A673 (cell line): Measurements from ENCODE around the gene SPSB3. TPM values are rescaled to one million over a fixed set of nuclear protein-coding genes. Genes with fewer than 3 reads are reported as not detected.

ENCODE experiments used
- BruUV-seq: library from RNA; stranded (reverse); fragments of 400-500 nt; replicated peaks from 2 replicates; lab custom pipeline; 2021; lab: Mats Ljungman, UMichigan
- CTCF ChIA-PET: fragments of 300-600 bp; sonication (Branson Sonifier 250); formaldehyde crosslinking; loops from one replicate; lab custom pipeline; 2022; ENCODE audit warnings: antibody characterized with exemption; lab: Charles Lee
- POLR2A ChIA-PET: fragments of 300-600 bp; sonication (Branson Sonifier 250); formaldehyde crosslinking; loops from one replicate; lab custom pipeline; 2022; ENCODE audit warnings: antibody characterized with exemption; ENCODE audit not compliant: low non-redundant PET; lab: Charles Lee
- DNase-seq: peaks from one replicate; pipeline ENCODE4 v3.0.0-alpha.2; 2015; ENCODE audit warnings: low spot score
- H3K27ac ChIP-seq: fragments of 200-600 bp; sonication (generic); 2 replicates; pipeline ENCODE4 v1.5.1; 2016; ENCODE audit warnings: mixed run types, low read depth, mild to moderate bottlenecking, mixed read lengths, antibody characterized with exemption, low read length; ENCODE audit not compliant: poor library complexity, severe bottlenecking
- H3K27me3 ChIP-seq: fragments of 200-600 bp; sonication (generic); replicated peaks from 2 replicates; pipeline ENCODE4 v1.6.1; 2017; ENCODE audit warnings: mixed run types, low read depth, mild to moderate bottlenecking, mixed read lengths, antibody characterized with exemption, low read length; ENCODE audit not compliant: insufficient read depth, poor library complexity
- H3K36me3 ChIP-seq: fragments of 200-600 bp; sonication (generic); 2 replicates; pipeline ENCODE4 v1.6.1; 2016; ENCODE audit warnings: mixed run types, mild to moderate bottlenecking, mixed read lengths, antibody characterized with exemption, low read length; ENCODE audit not compliant: insufficient read depth, poor library complexity, severe bottlenecking
- H3K4me1 ChIP-seq: fragments of 200-600 bp; sonication (generic); 2 replicates; pipeline ENCODE4 v1.6.1; 2017; ENCODE audit warnings: mixed run types, mild to moderate bottlenecking, mixed read lengths, antibody characterized with exemption, low read length; ENCODE audit not compliant: insufficient read depth, poor library complexity, severe bottlenecking
- H3K4me3 ChIP-seq: fragments of 200-600 bp; sonication (generic); 2 replicates; pipeline ENCODE4 v1.5.1; 2016; ENCODE audit warnings: low read depth, mixed run types, mild to moderate bottlenecking, mixed read lengths, low read length; ENCODE audit not compliant: poor library complexity, severe bottlenecking
- H3K9me3 ChIP-seq: fragments of 200-600 bp; sonication (generic); 2 replicates; pipeline ENCODE4 v1.6.1; 2016; ENCODE audit warnings: mixed run types, low read depth, mild to moderate bottlenecking, mixed read lengths, antibody characterized with exemption, low read length; ENCODE audit not compliant: poor library complexity, severe bottlenecking
- CTCF ChIP-seq: fragments of 300-800, 200-600 bp; sonication (generic); conservative IDR thresholded peaks from 2 replicates; pipeline ENCODE4 v1.5.1; 2017; ENCODE audit warnings: low read depth, mild to moderate bottlenecking, antibody characterized with exemption, low read length, moderate library complexity, mixed read lengths
- EZH2 ChIP-seq: fragments of 200-600 bp; sonication (generic); IDR thresholded peaks from 2 replicates; pipeline ENCODE4 v1.6.1; 2017; ENCODE audit warnings: borderline replicate concordance, low read depth, mild to moderate bottlenecking, mixed read lengths, antibody characterized with exemption, low read length; ENCODE audit not compliant: poor library complexity, severe bottlenecking
- intact Hi-C: fragments of 100-400 bp; cut with micrococcal nuclease; formaldehyde crosslinking; loops from one replicate; pipeline ENCODE4 v1.10.0; 2022; ENCODE audit not compliant: unreplicated experiment
- total RNA-seq: library from RNA; stranded (reverse); gene quantifications from 2 replicates; pipeline ENCODE4 v1.2.3, GENCODE V29; 2021

SPSB3 gene
- total RNA-seq, 1 experiment from 2014 or later = 15.0 TPM

GRCh38 chr16:1818204-1818872 lies 36.0 kb upstream of the SPSB3 start:
- CTCF ChIA-PET = no interaction called here
- intact Hi-C loops = no loop called here
- POLR2A ChIA-PET = no interaction called here

DNA sequence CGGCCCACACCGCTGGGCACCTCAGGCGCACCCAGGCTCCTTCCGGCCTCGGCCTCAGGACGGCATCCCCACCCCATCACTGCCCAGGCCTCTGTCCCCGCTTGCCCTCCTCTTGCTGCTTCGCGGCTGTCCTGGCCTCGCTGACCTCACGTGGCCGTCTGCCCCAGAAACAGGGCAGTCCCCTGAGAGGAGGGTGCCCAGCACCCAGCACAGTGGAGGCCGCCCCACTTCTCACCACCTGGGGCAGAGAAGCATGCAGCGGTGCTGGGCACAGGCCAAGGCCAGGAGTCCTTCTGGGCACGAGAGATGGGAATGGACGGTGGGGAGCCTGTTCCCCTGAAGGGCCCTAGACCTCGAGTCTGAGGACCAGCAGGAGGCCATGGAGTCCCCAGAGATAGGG lies 35.3 kb upstream of the SPSB3 start:
- DNase-seq = no peak
- BruUV-seq = no TSS peak
- peaks cover 5% of the 10 kb centered on the region for H3K4me1 ChIP-seq
- H3K27me3 ChIP-seq = no peaks in the 10 kb centered on the region
- no peak overlapping the region for H3K27ac ChIP-seq
- CTCF ChIA-PET = no interaction called here
- no peaks in the 10 kb centered on the region for H3K9me3 ChIP-seq
- POLR2A ChIA-PET = no interaction called here
- intact Hi-C loops = no loop called here
- no peak overlapping the region for H3K4me3 ChIP-seq
- TF ChIP-seq EZH2 = no peak
- TF ChIP-seq CTCF = no peak
- no peaks in the 10 kb centered on the region for H3K36me3 ChIP-seq

More at GRCh38 chr16:1818204-1818872, 36.0 kb upstream of the SPSB3 start:
- no peaks in the 10 kb centered on the region for H3K9me3 ChIP-seq
- no peaks in the 10 kb centered on the region for H3K27me3 ChIP-seq
- H3K4me3 ChIP-seq = no peak overlapping the region
- no peak overlapping the region for H3K27ac ChIP-seq
- TF ChIP-seq EZH2 (no peak), CTCF (no peak)
- no peak for DNase-seq
- no peaks in the 10 kb centered on the region for H3K4me1 ChIP-seq
- BruUV-seq = no TSS peak
- no peaks in the 10 kb centered on the region for H3K36me3 ChIP-seq

DNA sequence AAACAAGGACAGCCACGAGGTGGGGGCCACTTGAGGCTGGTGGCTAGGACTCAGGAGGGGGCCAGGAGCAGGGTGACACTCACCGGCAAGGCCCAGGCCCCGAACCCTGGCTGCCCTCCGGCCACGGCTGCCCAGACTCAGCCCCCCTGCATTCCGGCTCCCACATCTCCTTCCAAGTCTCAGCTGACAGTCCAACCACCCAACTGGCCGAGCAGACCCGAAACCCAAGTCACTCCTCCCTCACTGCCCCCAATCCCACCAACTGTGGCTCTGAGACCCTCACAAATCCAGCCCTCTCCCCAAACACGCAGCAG lies 34.9 kb upstream of the SPSB3 start:
- no peaks in the 10 kb centered on the region for H3K27me3 ChIP-seq
- intact Hi-C loops = no loop called here
- POLR2A ChIA-PET = no interaction called here

More for the DNA sequence above, 34.9 kb upstream of the SPSB3 start:
- no peaks in the 10 kb centered on the region for H3K9me3 ChIP-seq
- no peak overlapping the region for H3K27ac ChIP-seq
- no TSS peak for BruUV-seq
- CTCF ChIA-PET = no interaction called here
- H3K4me3 ChIP-seq = no peak overlapping the region
- H3K36me3 ChIP-seq = no peaks in the 10 kb centered on the region
- DNase-seq = no peak
- H3K4me1 ChIP-seq = peaks cover 9% of the 10 kb centered on the region
- TF ChIP-seq CTCF (no peak), EZH2 (no peak)
